Esophagus squamous epithelium (tissue), 5 donors: ENCODE results near the gene IFT43. TPM values are rescaled to one million over a fixed set of nuclear protein-coding genes. Genes with fewer than 3 reads are reported as not detected.

Experiments
- DNase-seq: peaks from one replicate; lab custom pipeline; 2025; lab: John Stamatoyannopoulos, UW
- H3K27ac ChIP-seq, 4 donors: fragments of 200-600 bp; sonication (generic); one replicate each; pipeline ENCODE4 v1.5.1; 2016 to 2019; ENCODE audit warnings: mild to moderate bottlenecking in 1 of 4
- H3K27me3 ChIP-seq, 4 donors: fragments of 200-600 bp; sonication (generic); 1 replicate in 3 of 4; 2 replicates in 1 of 4; pipeline versions ENCODE4 v1.5.1 to v1.6.0; 2017 to 2021; ENCODE audit warnings: antibody characterized with exemption in 1 of 4
- H3K36me3 ChIP-seq, 3 donors: fragments of 200-600 bp; sonication (generic); one replicate each; pipeline ENCODE4 v1.5.1; 2016 to 2019
- H3K4me1 ChIP-seq, 3 donors: fragments of 200-600 bp; sonication (generic); one replicate each; pipeline ENCODE4 v1.5.1; 2017 to 2019
- H3K4me3 ChIP-seq, 4 donors: fragments of 200-600 bp; sonication (generic); 1 replicate in 3 of 4; 2 replicates in 1 of 4; pipeline ENCODE4 v1.5.1; 2016 to 2019; ENCODE audit warnings: mild to moderate bottlenecking in 2 of 4, moderate library complexity in 1 of 4
- H3K9me3 ChIP-seq, 3 donors: fragments of 200-600 bp; sonication (generic); one replicate each; pipeline ENCODE4 v1.5.1; 2016 to 2019
- CTCF ChIP-seq, 6 experiments: fragments of 450-650 bp in 4 of 6; fragments of 200-600 bp in 2 of 6; sonication (generic) in 2 of 6; IDR thresholded peaks; one replicate each; pipeline ENCODE4 v1.5.1; 2016 to 2019; ENCODE audit warnings: antibody characterized with exemption in 6 of 6, mild to moderate bottlenecking in 4 of 6, moderate library complexity in 4 of 6
- POLR2A ChIP-seq, 4 donors: fragments of 450-650 bp; IDR thresholded peaks; one replicate each; pipeline ENCODE4 v1.6.1; 2017; ENCODE audit warnings: antibody characterized with exemption in 4 of 4, mild to moderate bottlenecking in 4 of 4, moderate library complexity in 3 of 4
- WGBS, 2 donors: methylation state at CpG; one replicate each; pipeline ENCODE4 v1.1.5; 2018; 5-methylcytosine and 5-hydroxymethylcytosine counted together
- intact Hi-C: fragments of 100-400 bp; cut with DNase I; formaldehyde crosslinking; loops from one replicate; pipeline ENCODE4 v1.15.0; 2022
- total RNA-seq, 4 donors: library from RNA; depleted of rRNA; stranded (reverse); fragments of >200 nt; gene quantifications; one replicate each; pipeline ENCODE4 v1.1.0, GENCODE V29; 2016
- donor health status: DM: yes; HTN: yes; CAD: no.

IFT43 gene
- total RNA-seq, 4 donors from 2014 or later, result 15.4 to 28.8 (median 17.5) TPM

GRCh38 chr14:76015668-76016067 lies 30.1 kb downstream of the IFT43 start:
- TF ChIP-seq POLR2A (IDR thresholded peaks at IDR 0.05), result no peak
- no peak for TF ChIP-seq CTCF (IDR thresholded peaks at IDR 0.05)
- no peaks in the 10 kb centered on the region for H3K27me3 ChIP-seq
- peaks cover 0 to 14% (median 0%) of the 10 kb centered on the region in 3 donors for H3K9me3 ChIP-seq
- H3K4me3 ChIP-seq, result no peak overlapping the region
- intact Hi-C loops, result no loop called here
- 77 to 86% methylated on average over 1 of the region's 1 CpG for WGBS, 2 donors
- H3K4me1 ChIP-seq, result peaks cover 0 to 7% (median 0%) of the 10 kb centered on the region in 3 donors
- H3K36me3 ChIP-seq, result peaks cover 0 to 75% (median 0%) of the 10 kb centered on the region in 3 donors
- DNase-seq, result no peak
- no peak overlapping the region for H3K27ac ChIP-seq

GRCh38 chr14:76019676-76020075 lies 34.1 kb downstream of the IFT43 start:
- intact Hi-C loops, result no loop called here
- 95 to 96% methylated on average over 2 of the region's 2 CpGs for WGBS, 2 donors
- TF ChIP-seq CTCF (IDR thresholded peaks at IDR 0.05) (no peak), POLR2A (IDR thresholded peaks at IDR 0.05) (no peak)
- no peaks in the 10 kb centered on the region for H3K4me1 ChIP-seq
- peaks cover 0 to 86% (median 0%) of the 10 kb centered on the region in 3 donors for H3K36me3 ChIP-seq
- H3K27me3 ChIP-seq, result no peaks in the 10 kb centered on the region
- DNase-seq, result no peak
- H3K4me3 ChIP-seq, result no peak overlapping the region
- peaks cover 0 to 14% (median 0%) of the 10 kb centered on the region in 3 donors for H3K9me3 ChIP-seq
- no peak overlapping the region for H3K27ac ChIP-seq

- 92 to 100% methylated on average over 2 of the region's 2 CpGs for WGBS, 2 donors
- H3K27me3 ChIP-seq, result no peaks in the 10 kb centered on the region
- H3K4me1 ChIP-seq, result no peaks in the 10 kb centered on the region
- no peak for DNase-seq
- TF ChIP-seq POLR2A (IDR thresholded peaks at IDR 0.05) (no peak), CTCF (IDR thresholded peaks at IDR 0.05) (no peak)
- no peak overlapping the region for H3K4me3 ChIP-seq
- intact Hi-C loops, result no loop called here
- peaks cover 0 to 14% (median 0%) of the 10 kb centered on the region in 3 donors for H3K9me3 ChIP-seq
- peaks cover 0 to 73% (median 0%) of the 10 kb centered on the region in 3 donors for H3K36me3 ChIP-seq
- no peak overlapping the region for H3K27ac ChIP-seq
Measured at GRCh38 chr14:76022991-76023390, 37.4 kb downstream of the IFT43 start.

GRCh38 chr14:76023757-76024156 lies 38.2 kb downstream of the IFT43 start:
- no peak for DNase-seq
- intact Hi-C loops, result no loop called here
- no peak for TF ChIP-seq CTCF (IDR thresholded peaks at IDR 0.05)
- no peak for TF ChIP-seq POLR2A (IDR thresholded peaks at IDR 0.05)
- 57 to 61% methylated on average over 1 of the region's 1 CpG for WGBS, 2 donors
- Histone ChIP-seq H3K27me3 (no peaks in the 10 kb centered on the region), H3K4me3 (no peak overlapping the region), H3K9me3 (peaks cover 0 to 14% (median 0%) of the 10 kb centered on the region in 3 donors), H3K4me1 (no peaks in the 10 kb centered on the region), H3K27ac (no peak overlapping the region), H3K36me3 (peaks cover 0 to 65% (median 0%) of the 10 kb centered on the region in 3 donors)

- Histone ChIP-seq H3K27me3 (no peaks in the 10 kb centered on the region), H3K36me3 (peaks cover 0 to 59% (median 0%) of the 10 kb centered on the region in 3 donors), H3K4me1 (no peaks in the 10 kb centered on the region), H3K9me3 (peaks cover 0 to 9% (median 0%) of the 10 kb centered on the region in 3 donors), H3K4me3 (no peak overlapping the region), H3K27ac (no peak overlapping the region)
- TF ChIP-seq CTCF (IDR thresholded peaks at IDR 0.05) (no peak), POLR2A (IDR thresholded peaks at IDR 0.05) (no peak)
- WGBS, 2 donors, result 79 to 85% methylated on average over 4 of the region's 4 CpGs
- no peak for DNase-seq
- intact Hi-C loops, result no loop called here
Measured at GRCh38 chr14:76024211-76024907, 38.8 kb downstream of the IFT43 start.
